Activated T-helper 2 cell treated with anti-CD3 and anti-CD28 coated beads, Interferon-gamma antibody, Interleukin-2, Interleukin-4, amounts not matched to agents 10 μg/mL and 5 μg/mL and 100 μg/mL, durations not matched to agents 14 hours and 24 hours and 36 hours (primary cell): Measurements from ENCODE around the gene KRTAP5-6. TPM values are rescaled to one million over a fixed set of nuclear protein-coding genes. Genes with fewer than 3 reads are reported as not detected.
"Not testable (repeated sequence)": the region's sequence is repeated elsewhere in the genome, so short reads cannot be mapped to it uniquely, and the experiment has no call there.

Experiments
- DNase-seq: peaks from one replicate; pipeline ENCODE4 v3.0.0; 2021; ENCODE audit warnings: low spot score
- H3K27ac Mint-ChIP-seq: one replicate; pipeline ENCODE4 v1.8.0; 2021; ENCODE audit warnings: mixed read lengths
- H3K27me3 Mint-ChIP-seq: one replicate; pipeline ENCODE4 v1.8.0; 2021; ENCODE audit warnings: low read depth, mixed read lengths
- H3K36me3 Mint-ChIP-seq: one replicate; pipeline ENCODE4 v1.8.0; 2021; ENCODE audit warnings: low read depth, mixed read lengths
- H3K4me1 Mint-ChIP-seq: one replicate; pipeline ENCODE4 v1.8.0; 2021; ENCODE audit warnings: low read depth, mixed read lengths
- H3K4me3 Mint-ChIP-seq: one replicate; pipeline ENCODE4 v1.8.0; 2021; ENCODE audit warnings: low read depth, mild to moderate bottlenecking, moderate library complexity, mixed read lengths
- H3K9me3 Mint-ChIP-seq: one replicate; pipeline ENCODE4 v1.8.0; 2021; ENCODE audit warnings: mixed read lengths
- intact Hi-C: fragments of 100-400 bp; cut with micrococcal nuclease; formaldehyde crosslinking; loops from one replicate; pipeline ENCODE4 v1.15.1; 2023
- total RNA-seq: library from RNA; stranded (reverse); gene quantifications from 2 replicates; pipeline ENCODE4 v1.2.3, GENCODE V29; 2022

KRTAP5-6 gene
- total RNA-seq, 1 donor from 2014 or later: not detected

GRCh38 chr11:1682225-1682905 lies 14.6 kb upstream of the KRTAP5-6 start:
- Mint-ChIP-seq H3K27me3 (peaks cover 3% of the 10 kb centered on the region), H3K36me3 (no peaks in the 10 kb centered on the region), H3K9me3 (no peaks in the 10 kb centered on the region), H3K4me3 (no peak overlapping the region), H3K27ac (no peak overlapping the region), H3K4me1 (no peaks in the 10 kb centered on the region)
- intact Hi-C loops: no loop called here
- no peak for DNase-seq

DNA sequence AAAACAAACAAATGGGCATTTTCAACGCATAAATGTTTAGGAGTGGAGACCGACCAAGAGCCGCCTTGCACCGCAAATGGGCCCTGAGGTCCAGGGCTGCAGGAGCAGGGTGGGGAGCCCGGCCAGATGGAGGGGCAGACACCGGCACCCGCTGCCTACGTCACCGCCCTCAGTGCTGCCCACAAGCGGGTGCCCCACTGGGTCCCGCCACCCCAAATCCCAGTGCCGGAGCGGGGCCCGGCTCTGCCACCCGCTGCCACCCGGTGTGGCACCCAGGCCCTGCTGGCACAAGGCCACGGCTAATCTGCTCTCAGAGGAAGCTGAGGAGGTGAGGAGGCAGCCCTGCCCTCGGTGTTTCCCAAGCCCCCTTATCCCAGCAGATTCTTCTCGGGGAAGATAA lies 13.8 kb upstream of the KRTAP5-6 start:
- H3K4me1 Mint-ChIP-seq, intact Hi-C loops, H3K36me3 Mint-ChIP-seq, DNase-seq, H3K27ac Mint-ChIP-seq, H3K4me3 Mint-ChIP-seq, H3K27me3 Mint-ChIP-seq, H3K9me3 Mint-ChIP-seq: not testable (repeated sequence)

DNA sequence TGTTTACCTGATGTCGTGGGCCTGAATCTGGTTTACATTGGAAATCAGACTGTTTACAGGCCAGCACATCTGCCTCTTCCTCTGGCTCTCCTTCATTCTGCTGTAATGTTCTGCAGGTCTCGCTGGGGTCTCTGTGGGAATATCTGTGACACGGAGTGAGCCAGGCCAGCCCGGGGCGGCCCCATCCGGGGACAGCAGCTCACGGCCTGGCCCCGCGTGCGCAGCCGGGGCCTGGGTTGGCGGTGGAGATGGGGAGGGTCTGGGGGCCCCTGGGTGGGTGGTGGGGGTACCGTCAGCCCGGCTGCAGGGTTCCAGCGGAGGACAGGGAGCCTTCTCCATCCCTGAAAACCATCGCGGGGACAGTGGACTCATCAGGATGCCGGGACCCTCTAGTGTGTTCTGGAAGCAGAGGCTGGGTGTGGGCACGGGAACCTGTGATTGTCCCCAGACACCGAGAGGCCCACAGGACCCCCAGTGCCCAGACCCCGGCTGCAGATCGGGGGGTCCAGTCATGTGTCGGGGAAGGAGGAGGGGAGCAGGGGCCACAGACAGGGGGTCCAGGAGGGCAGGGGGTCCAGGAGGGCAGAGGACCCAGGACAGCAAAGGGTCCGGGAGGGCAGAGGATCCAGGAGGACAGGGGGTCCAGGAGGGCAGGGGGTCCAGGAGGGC lies 13.0 kb upstream of the KRTAP5-6 start:
- H3K27ac Mint-ChIP-seq, intact Hi-C loops: not testable (repeated sequence)

DNA sequence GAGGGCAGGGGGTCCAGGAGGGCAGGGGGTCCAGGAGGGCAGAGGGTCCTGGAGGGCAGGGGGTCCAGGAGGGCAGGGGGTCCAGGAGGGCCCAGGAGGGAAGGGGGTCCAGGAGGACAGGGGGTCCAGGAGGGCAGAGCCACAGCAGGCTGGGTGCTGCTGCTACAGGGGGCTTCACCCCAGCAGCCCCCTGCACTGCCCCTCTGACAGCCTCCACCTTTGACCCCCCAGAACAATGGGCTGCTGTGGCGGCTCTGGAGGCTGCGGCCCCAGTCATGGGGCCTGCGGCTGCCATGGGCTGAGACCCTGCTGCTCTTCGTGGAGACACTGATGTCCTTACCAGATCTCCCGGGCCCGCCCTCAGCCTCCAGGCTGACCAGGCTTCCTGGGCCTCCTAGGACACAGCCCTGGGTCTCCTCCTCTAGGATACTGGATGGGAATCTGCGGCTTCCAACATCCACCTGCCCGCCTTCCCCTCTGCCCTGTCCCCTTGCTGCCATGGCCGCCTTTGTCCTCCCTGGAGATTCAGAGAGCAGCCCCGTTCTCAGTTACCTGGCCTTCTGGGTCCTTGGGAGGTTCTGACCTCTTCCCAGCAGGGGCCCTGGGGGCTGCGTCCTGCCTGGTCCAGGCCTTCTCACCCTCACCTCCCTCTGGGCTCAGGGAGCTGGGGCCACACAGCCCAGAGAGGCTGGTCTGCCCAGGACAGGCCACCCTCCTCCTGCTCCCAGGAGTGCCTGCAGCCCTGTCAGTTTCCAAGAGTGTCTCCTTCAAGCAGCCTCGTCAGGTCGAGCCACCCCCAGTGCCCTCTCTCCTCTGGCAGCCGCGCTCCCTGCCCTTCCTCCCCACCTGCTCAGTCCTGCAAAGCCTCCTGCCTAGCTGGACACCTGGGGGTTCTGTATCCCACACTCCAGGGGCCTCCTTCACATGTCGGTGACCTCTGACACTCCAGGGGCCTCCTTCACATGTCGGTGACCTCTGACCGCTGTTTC lies 11.8 kb upstream of the KRTAP5-6 start:
- DNase-seq, H3K36me3 Mint-ChIP-seq, intact Hi-C loops, H3K27me3 Mint-ChIP-seq, H3K27ac Mint-ChIP-seq, H3K9me3 Mint-ChIP-seq, H3K4me1 Mint-ChIP-seq, H3K4me3 Mint-ChIP-seq: not testable (repeated sequence)

More for the DNA sequence above, 13.0 kb upstream of the KRTAP5-6 start:
- H3K4me1 Mint-ChIP-seq, H3K4me3 Mint-ChIP-seq, H3K36me3 Mint-ChIP-seq, DNase-seq, H3K9me3 Mint-ChIP-seq, H3K27me3 Mint-ChIP-seq: not testable (repeated sequence)

- H3K4me1 Mint-ChIP-seq, H3K27ac Mint-ChIP-seq, H3K36me3 Mint-ChIP-seq, intact Hi-C loops, H3K4me3 Mint-ChIP-seq, DNase-seq, H3K9me3 Mint-ChIP-seq: not testable (repeated sequence)
- H3K27me3 Mint-ChIP-seq: peaks cover 13% of the 10 kb centered on the region
These were observed 10.8 kb upstream of the KRTAP5-6 start for GRCh38 chr11:1686220-1686619.

DNA sequence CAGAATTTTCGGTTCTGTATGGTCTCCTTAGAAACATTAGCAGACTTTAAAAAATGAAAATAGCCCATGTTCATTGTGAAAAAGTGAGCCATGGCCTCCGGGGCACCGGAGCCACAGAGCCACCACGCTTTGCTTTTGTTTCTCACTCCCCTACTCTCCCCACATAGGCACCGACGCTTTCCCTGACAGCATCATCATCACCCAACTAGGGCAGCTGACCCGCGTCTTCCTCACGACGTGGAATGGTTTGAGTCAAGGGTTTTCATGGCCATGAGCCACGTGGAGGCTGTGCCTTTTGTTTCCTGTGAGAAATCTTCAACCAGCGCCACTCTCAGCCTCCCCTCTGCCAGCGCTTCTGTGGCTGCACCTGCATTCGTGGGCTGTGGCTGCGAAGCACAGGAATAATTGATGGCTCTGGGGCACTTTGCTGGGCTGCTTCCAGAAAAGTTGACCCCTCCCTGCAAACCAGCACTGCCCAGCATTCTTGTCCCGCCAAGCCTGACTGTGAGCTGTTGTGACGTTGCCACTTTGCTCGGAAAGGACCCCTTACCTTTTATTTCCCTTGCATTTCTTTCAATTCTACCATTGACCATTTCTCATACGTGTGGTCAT lies 8.6 kb upstream of the KRTAP5-6 start:
- H3K27ac Mint-ChIP-seq, DNase-seq, H3K4me1 Mint-ChIP-seq, H3K9me3 Mint-ChIP-seq, H3K4me3 Mint-ChIP-seq, intact Hi-C loops, H3K36me3 Mint-ChIP-seq: not testable (repeated sequence)
- peaks cover 15% of the 10 kb centered on the region for H3K27me3 Mint-ChIP-seq

DNA sequence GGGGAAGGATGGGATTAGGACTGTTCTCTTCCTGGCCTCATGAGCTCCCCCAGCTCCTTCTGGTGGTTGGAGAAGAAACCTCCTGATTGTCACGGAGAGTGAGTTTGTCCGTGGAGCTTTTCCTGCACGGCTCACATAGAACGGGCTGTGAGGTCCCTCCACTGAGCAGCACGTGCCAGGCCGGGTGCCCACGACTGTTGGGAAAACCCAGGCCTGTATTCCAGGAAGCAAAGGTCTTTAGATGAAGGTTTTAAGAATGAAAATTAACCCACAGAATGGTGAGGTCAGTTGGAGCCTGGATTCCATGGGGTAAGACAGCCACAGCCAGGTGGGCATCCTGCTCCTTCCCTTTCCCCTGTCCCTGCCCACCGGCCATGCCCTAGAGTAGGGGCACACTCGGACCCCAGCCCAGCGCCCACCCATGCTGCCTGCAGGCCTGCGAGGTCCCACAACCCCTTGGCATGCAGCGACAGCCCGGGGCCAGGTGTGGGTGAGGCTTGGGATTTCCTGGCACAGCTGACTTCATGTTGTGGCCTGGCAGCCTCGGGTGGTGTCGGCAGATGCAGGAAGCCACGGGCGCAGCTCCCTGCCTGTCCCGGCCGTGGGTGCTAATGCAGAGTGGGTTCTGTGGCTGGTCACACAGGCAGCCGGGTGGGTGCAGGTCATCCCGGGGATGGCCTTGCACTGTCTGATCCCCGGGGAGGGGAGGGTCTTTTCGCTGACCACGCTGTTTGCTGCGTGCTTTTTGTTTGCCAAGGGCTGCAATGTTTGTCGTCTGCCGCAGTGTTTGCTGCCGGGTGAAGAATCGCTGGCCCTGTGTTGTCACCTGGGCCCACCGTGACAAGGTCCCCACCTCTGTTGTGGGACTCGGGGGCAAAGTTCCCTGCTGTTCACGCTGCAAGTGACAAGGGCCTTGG lies 7.5 kb upstream of the KRTAP5-6 start:
- H3K27ac Mint-ChIP-seq, H3K9me3 Mint-ChIP-seq, H3K36me3 Mint-ChIP-seq, H3K4me1 Mint-ChIP-seq, DNase-seq, H3K4me3 Mint-ChIP-seq: not testable (repeated sequence)
- intact Hi-C loops: loop anchor here (5.0 to 10.0 kb wide), 2 partner anchors 37 to 465 kb away; no protein-coding TSS in a partner anchor
- peaks cover 16% of the 10 kb centered on the region for H3K27me3 Mint-ChIP-seq

GRCh38 chr11:1690167-1691025 lies 6.6 kb upstream of the KRTAP5-6 start:
- no peaks in the 10 kb centered on the region for H3K4me1 Mint-ChIP-seq
- no peaks in the 10 kb centered on the region for H3K9me3 Mint-ChIP-seq
- no peak overlapping the region for H3K27ac Mint-ChIP-seq
- intact Hi-C loops: loop anchor here (5.0 to 10.0 kb wide), 2 partner anchors 38 to 464 kb away; no protein-coding TSS in a partner anchor
- H3K4me3 Mint-ChIP-seq: no peak overlapping the region
- no peaks in the 10 kb centered on the region for H3K36me3 Mint-ChIP-seq
- no peak for DNase-seq
- H3K27me3 Mint-ChIP-seq: peaks cover 16% of the 10 kb centered on the region

- H3K4me3 Mint-ChIP-seq: no peak overlapping the region
- intact Hi-C loops: loop anchor here (5.0 to 10.0 kb wide), 2 partner anchors 39 to 464 kb away; no protein-coding TSS in a partner anchor
These were observed 5.7 kb upstream of the KRTAP5-6 start for GRCh38 chr11:1691026-1691877.

GRCh38 chr11:1691878-1692707 lies 4.9 kb upstream of the KRTAP5-6 start:
- Mint-ChIP-seq H3K4me3 (no peak overlapping the region), H3K4me1 (no peaks in the 10 kb centered on the region), H3K9me3 (no peaks in the 10 kb centered on the region), H3K36me3 (no peaks in the 10 kb centered on the region), H3K27ac (no peak overlapping the region), H3K27me3 (peaks cover 22% of the 10 kb centered on the region)
- intact Hi-C loops: loop anchor here (5.0 to 10.0 kb wide), 2 partner anchors 40 to 463 kb away; no protein-coding TSS in a partner anchor
- no peak for DNase-seq

More at GRCh38 chr11:1691026-1691877, 5.7 kb upstream of the KRTAP5-6 start:
- Mint-ChIP-seq H3K27me3 (peaks cover 19% of the 10 kb centered on the region), H3K27ac (no peak overlapping the region), H3K4me1 (no peaks in the 10 kb centered on the region), H3K36me3 (no peaks in the 10 kb centered on the region), H3K9me3 (no peaks in the 10 kb centered on the region)
- DNase-seq: no peak
